IPS-NIHi11 (cell line): ENCODE results near the gene CAMTA1.
"Not testable (repeated sequence)": the region's sequence is repeated elsewhere in the genome, so short reads cannot be mapped to it uniquely, and the experiment has no call there.

Experiments used
- DNase-seq: peaks from one replicate; pipeline ENCODE4 v3.0.0; 2012; ENCODE audit warnings: mixed read lengths, low spot score

The CAMTA1 gene

GRCh38 chr1:7313826-7314225 lies 528.6 kb downstream of the CAMTA1 start:
- DNase-seq: no peak

- no peak for DNase-seq
Measured at GRCh38 chr1:7315316-7315715, 530.1 kb downstream of the CAMTA1 start.

DNA sequence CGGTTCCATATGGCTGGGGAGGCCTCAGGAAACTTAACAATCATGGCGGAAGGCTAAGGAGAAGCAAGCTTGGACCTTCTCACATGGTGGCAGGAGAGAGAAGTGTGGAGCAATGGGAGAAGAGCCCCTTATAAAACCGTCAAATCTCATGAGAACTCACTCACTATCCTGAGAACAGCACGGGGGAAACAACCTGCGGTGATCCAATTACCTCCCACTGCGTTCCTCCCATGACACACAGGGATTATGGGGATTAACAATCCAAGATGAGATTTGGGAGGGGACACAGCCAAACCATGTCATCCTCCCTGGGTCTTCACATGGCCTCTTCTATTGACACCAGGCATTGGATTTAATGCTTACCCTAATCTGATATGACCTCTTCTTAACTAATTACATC lies 530.7 kb downstream of the CAMTA1 start:
- no peak for DNase-seq

- no peak for DNase-seq
Measured at GRCh38 chr1:7317888-7318287, 532.6 kb downstream of the CAMTA1 start.

GRCh38 chr1:7319196-7319595 lies 533.9 kb downstream of the CAMTA1 start:
- DNase-seq: no peak

DNA sequence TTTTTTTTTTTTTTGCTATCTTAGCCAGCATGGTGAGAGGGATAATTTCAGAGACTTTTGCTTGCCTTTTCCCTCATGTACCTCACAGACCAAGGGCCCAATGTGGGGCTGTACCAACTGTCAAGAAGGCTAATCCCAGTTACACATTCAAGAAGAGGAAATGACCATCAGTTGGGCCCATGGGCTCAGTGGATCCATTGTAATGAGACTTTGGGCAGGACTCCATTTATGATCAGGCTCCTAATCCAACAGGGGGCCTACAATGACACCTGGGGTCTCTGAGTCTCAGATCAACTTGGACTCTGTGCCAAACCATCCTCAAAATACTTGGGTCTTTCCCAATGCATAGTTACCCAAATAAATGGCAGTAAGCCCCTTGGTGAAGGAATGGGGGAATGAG lies 535.4 kb downstream of the CAMTA1 start:
- DNase-seq: no peak

DNA sequence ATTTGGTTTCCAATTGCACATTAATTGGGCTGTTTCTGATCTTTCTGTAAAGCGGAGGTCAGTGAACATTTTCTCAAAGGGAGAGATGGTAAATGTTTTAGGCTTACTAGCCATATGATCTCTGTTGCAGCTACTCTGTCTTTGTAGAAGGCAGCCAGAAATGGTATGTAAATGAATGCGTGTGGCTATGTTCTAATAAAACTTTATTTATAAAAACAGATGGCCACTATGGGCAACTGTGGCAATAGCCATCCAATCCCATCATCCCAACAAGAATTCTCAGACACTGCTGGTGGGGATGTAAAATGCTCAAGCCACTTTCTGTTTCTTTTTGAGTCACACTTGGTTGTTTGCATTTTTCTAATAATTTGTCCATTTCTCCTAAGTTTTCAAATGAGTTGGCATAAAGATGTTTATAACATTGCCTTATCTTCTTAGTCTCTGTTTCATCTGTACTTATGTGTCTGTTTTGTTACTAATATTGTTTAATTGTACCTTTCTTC lies 537.1 kb downstream of the CAMTA1 start:
- DNase-seq: no peak

DNA sequence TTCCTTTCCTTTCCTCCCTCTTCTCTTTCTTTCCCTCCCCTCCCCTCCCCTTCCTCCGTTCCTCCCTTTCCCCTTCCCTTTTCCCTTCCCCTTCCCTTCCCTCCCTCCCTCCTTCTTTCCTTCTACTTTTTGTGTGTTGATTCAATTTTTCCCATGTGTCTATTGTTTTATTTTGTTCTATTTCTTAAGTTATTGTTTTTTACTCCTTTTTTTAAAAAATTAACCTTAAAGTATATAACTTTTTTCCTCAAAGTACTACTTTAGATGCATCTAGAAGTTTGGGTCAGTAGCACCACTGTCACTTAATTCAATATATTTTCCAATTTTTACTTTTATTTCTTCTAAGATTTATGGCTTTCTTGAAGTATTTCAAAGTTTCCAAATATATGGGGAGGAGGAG lies 537.7 kb downstream of the CAMTA1 start:
- no peak for DNase-seq

DNA sequence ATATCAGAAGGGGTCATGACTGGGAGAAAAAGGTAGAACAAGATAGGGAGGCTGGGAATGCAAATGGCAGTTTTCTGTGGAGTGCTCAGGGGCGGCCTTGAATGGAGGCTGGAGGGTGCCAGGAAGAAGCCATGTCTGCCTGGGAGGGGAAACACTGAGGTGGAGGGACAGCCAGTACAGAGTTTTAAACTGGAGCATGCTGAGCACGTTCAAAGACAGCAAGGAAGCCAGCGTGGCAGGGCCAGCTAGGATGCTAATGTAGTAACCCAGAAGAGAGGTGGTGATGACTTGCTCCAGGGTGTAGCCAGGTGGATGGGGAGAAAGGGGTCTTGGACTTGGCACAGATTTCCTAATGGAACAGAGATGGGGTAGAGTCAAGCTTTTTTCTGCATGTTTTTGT lies 540.0 kb downstream of the CAMTA1 start:
- DNase-seq: no peak

DNA sequence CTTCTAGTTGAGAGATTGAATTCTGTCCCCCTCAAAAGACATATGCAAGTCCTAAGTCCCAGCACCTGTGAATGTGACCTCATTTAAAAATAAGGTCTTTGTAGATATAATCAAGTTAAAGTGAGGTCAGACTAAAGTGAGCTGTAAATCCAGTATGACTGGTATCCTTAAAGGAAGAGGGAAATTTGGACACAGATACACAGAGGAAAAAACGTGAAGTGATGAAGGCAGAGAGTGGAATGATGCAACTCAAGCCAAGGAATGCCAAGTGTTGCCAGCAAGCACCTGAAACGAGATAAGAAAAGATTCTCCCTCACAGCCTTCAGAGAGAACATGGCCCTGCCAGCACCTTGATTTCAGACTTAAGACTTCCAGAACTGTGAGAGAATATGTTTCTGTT lies 541.1 kb downstream of the CAMTA1 start:
- no peak for DNase-seq

GRCh38 chr1:7327849-7328248 lies 542.6 kb downstream of the CAMTA1 start:
- DNase-seq: no peak

GRCh38 chr1:7329868-7330615 lies 544.8 kb downstream of the CAMTA1 start:
- DNase-seq: no peak

DNA sequence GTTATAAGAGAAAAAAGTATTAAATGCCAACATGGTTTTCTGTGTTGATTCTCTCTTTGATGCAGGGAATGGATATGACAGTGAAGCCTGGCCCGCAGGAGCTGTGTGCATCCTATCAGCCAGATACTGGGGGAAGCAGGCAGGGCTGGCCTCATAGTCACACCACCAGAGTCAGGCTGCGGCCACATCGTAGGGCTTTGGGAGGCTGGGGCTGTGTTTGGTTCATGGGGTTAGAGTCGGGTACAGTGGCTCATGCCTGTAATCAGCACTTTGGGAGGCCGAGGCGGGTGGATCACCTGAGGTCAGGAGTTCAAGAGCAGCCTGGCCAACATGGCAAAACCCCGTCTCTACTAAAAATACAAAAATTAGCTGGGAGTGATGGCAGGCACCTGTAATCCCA lies 545.5 kb downstream of the CAMTA1 start:
- not testable (repeated sequence) for DNase-seq

GRCh38 chr1:7331926-7332535 lies 546.8 kb downstream of the CAMTA1 start:
- DNase-seq: no peak

- no peak for DNase-seq
Measured at GRCh38 chr1:7333094-7333493, 547.8 kb downstream of the CAMTA1 start.

DNA sequence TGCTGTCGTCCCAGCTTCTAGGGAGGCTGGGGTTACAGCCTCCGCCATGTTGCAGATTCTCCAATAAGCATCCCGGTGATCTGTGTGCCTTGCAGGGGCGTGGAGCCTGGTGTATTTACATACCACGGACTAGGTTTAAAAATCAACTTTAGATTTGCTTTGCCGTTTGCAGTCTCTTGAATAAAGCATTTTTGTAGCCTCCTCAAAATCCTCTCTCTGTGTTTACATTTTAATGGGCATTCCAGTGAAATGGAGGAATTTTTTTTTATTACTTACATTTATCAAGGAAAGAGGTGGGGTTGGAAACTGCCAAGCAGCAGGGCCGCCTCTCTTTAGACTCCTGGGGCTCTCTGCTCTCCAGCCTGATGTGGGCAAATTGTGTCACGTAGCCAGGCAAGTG lies 548.4 kb downstream of the CAMTA1 start:
- no peak for DNase-seq

DNA sequence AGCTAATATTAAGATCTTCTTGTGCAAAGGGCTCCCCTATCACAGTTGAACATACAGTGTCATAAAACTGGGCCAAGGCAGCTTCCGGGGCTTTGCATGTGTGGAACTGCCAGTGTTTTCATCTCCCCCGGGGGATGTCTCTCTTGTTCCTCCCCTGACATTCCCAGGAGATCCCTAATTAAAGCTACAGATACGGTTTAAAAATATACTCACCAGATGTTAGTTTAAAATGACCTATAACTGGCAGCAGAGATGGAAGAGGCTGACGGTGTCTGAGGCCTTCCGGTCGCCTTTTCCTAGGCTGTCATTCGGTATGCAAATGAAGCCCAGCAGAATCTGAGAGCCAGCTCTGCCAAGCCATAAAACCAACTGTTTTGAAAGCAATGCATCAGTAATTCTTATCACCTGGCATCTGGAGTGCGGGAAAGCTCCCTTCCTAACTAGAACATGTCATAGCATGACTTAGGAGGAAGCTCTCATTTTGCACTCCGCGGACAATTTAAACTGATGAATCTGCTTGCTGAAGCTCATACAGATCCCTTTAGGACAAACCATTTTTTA lies 549.3 kb downstream of the CAMTA1 start:
- DNase-seq: no peak

DNA sequence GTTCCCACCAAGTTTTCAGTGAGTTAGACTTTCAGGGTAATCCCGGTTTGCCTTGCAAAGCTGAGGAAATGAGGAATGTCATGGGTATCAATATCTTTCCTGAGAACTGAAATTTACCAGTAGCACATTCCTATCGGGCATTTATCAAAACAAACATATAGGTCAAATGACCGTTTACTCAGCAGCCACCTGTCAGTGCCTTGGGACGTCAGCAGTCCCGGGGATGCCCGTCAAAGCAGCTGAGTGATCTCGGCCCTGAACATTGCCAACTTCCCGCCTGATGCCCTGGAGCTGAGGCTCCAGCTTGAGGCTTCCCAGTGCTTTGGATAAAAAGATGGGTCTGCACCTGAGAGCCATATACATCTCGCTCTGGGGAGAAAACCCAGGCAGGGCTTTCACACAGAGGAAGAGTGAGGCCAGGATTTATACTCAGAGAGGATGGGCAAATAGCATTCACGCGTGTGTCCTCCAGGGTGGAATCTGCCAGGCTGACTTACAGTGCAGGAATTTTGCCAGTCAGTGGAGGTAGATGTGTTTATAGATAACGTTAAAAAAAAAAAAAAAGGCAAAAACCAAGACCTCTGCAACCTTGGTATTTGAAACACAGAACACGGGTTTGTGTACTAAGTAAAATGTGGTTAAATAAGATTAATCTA lies 550.1 kb downstream of the CAMTA1 start:
- no peak for DNase-seq

GRCh38 chr1:7338439-7338838 lies 553.2 kb downstream of the CAMTA1 start:
- no peak for DNase-seq

GRCh38 chr1:7339014-7339413 lies 553.8 kb downstream of the CAMTA1 start:
- DNase-seq: no peak

DNA sequence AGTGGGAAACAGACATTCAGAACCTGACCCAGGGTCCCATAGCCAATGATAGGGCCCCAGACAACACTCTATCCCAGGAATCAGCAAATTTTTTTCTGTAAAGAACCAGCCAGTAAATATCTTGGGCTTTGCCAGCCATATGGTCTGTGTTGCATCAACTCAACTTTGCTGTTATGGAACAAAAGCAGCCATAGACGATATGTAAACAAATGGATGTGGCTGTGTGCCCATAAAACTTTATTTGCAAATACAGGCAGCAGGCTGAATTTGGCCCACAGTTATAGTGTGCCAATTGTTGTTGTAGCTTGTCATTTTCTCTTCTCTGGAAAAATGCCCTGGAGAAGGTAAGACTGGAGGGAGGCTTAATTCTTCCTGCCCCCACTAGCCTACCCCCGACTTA lies 554.7 kb downstream of the CAMTA1 start:
- DNase-seq: no peak

DNA sequence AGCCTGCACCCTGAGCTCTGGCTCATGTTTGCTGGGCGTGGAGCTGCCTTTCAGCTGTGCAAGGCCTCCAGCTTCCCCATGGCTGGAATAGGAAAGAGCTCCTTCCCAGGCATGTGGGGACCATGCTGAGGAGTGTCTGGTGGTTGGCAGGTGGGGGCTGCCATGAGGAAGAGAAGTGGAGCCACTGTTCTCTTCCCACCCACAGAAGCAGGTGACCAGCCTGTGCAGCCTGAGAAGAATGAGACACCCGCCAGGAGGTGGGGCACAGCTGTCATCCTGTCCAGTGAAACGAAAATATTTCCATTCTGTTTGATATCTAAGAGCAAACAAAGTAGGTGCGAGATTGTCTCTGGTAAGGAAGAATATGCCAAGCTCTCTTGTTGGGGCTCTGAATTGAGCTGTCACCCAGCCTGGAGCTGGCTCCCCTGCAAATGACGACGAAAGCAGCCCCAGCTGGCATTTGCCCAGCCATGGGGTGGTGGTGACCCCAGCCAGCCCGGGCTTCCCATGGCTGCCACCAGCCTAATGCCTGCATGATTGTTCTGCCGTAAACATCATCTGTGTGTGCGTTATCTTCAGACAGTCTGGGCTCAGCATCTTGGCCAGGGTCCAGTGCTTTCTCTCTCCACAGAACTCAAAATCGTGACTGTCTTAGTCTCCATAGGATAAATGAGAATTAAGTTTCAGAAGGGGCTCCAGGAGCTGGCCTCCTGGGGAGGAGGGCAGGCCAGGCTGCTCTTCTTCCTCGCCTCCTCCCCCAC lies 556.1 kb downstream of the CAMTA1 start:
- DNase-seq: no peak
